Muscle of leg (tissue), 11 donors: Measurements from ENCODE around the gene FBXL13. TPM values are rescaled to one million over a fixed set of nuclear protein-coding genes. Genes with fewer than 3 reads are reported as not detected.
A peak's percentile ranks its signal among the peaks of the same experiment; 100 is the strongest.

Experiments
- DNase-seq: peaks from one replicate; pipeline ENCODE4 v3.0.0; 2013
- H3K27ac ChIP-seq: one replicate; pipeline ENCODE4 v1.5.1; 2013; ENCODE audit warnings: mild to moderate bottlenecking, low read length, control low read depth
- H3K27me3 ChIP-seq: one replicate; pipeline ENCODE4 v1.6.1; 2013; ENCODE audit warnings: low read length; ENCODE audit not compliant: control insufficient read depth, insufficient read depth
- H3K36me3 ChIP-seq: one replicate; pipeline ENCODE4 v1.6.1; 2013; ENCODE audit warnings: low read length; ENCODE audit not compliant: control insufficient read depth, insufficient read depth
- H3K4me1 ChIP-seq: one replicate; pipeline ENCODE4 v1.6.1; 2013; ENCODE audit warnings: low read length; ENCODE audit not compliant: control insufficient read depth, insufficient read depth
- H3K4me3 ChIP-seq: one replicate; pipeline ENCODE4 v1.5.1; 2013; ENCODE audit warnings: low read length, control low read depth
- H3K9me3 ChIP-seq: replicated peaks from 2 replicates; pipeline ENCODE4 v1.6.1; 2013; ENCODE audit warnings: low read depth, low read length; ENCODE audit not compliant: control insufficient read depth
- WGBS: methylation state at CpG from one replicate; pipeline ENCODE4 v1.1.5; 2013; ENCODE audit warnings: missing lambda C conversion rate; ENCODE audit not compliant: insufficient coverage; 5-methylcytosine and 5-hydroxymethylcytosine counted together
- polyA plus RNA-seq, 8 donors: library from polyadenylated mRNA; unstranded; fragments of 120-200 nt; gene quantifications; one replicate each; pipeline versions ENCODE4 v1.2.1 to v1.2.3, GENCODE V29; 2013; ENCODE audit warnings: inconsistent platforms in 1 of 8, low replicate concordance in 1 of 8; ENCODE audit not compliant: insufficient read length in 8 of 8, insufficient read depth in 1 of 8
- total RNA-seq: library from RNA; stranded (reverse); fragments of 120-200 nt; gene quantifications from one replicate; pipeline ENCODE4 v1.2.4, GENCODE V29; 2013

Gene FBXL13
- total and polyA plus RNA-seq, 9 donors = 0.47 to 1.2 (median 0.74) TPM

DNA sequence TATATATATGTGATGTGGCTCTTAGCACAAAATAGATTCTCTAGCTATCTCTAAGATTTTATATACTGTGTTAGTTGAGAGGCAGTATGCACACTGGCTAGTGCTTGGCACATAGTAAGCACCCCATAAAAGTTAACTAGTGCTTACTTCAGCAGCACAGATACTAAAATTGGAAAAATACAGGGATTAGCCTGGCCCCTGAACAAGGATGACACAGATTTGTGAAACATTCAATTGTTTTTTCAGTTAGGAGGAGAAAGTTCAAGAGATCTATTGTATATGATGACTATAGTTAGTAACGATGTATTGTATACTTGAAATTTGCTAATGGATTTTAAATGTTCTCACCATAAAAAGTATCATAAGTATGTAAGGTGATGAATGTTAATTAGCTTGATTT lies 240.1 kb downstream of the FBXL13 start:
- Histone ChIP-seq H3K27me3 (no peaks in the 10 kb centered on the region), H3K27ac (no peak overlapping the region), H3K9me3 (no peaks in the 10 kb centered on the region), H3K4me3 (no peak overlapping the region), H3K4me1 (peaks cover 7% of the 10 kb centered on the region), H3K36me3 (peaks cover under 1% of the 10 kb centered on the region)
- WGBS = no CpG with 5 or more reads among the region's 1 CpG
- no peak for DNase-seq

GRCh38 chr7:102833343-102833742 lies 241.3 kb downstream of the FBXL13 start:
- Histone ChIP-seq H3K4me1 (peaks cover 11% of the 10 kb centered on the region), H3K27ac (no peak overlapping the region), H3K36me3 (peaks cover 8% of the 10 kb centered on the region), H3K9me3 (no peaks in the 10 kb centered on the region), H3K4me3 (no peak overlapping the region), H3K27me3 (no peaks in the 10 kb centered on the region)
- WGBS = no CpG with 5 or more reads among the region's 5 CpGs
- no peak for DNase-seq

DNA sequence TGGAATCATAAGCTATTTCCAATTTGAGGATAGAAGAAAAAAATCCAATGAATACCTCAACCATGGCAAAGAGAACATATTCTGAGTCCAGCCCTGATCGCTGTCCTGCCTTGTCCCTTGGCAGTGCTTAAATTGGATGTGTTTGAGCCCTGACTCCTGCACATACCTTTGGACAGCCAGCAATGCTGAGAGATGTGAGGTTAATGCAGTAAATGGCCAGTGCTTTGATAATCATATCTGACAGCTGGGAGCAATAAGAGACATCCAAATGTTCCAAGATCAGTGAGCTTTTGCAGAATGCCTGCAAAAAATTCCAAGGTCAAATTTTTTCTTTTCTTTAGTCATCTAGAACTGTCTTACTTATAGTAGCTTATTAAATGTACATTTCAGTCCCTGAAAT lies 241.9 kb downstream of the FBXL13 start:
- Histone ChIP-seq H3K9me3 (no peaks in the 10 kb centered on the region), H3K4me3 (no peak overlapping the region), H3K27ac (no peak overlapping the region), H3K27me3 (no peaks in the 10 kb centered on the region), H3K36me3 (peaks cover 8% of the 10 kb centered on the region), H3K4me1 (peaks cover 11% of the 10 kb centered on the region)
- 14% methylated on average over 1 of the region's 1 CpG for WGBS
- DNase-seq = peak; percentile 76

GRCh38 chr7:102830197-102830596 lies 244.4 kb downstream of the FBXL13 start:
- Histone ChIP-seq H3K27ac (no peak overlapping the region), H3K36me3 (peaks cover 13% of the 10 kb centered on the region), H3K27me3 (no peaks in the 10 kb centered on the region), H3K4me3 (no peak overlapping the region), H3K4me1 (peaks cover 6% of the 10 kb centered on the region), H3K9me3 (no peaks in the 10 kb centered on the region)
- no peak for DNase-seq
- no CpG with 5 or more reads among the region's 2 CpGs for WGBS

- Histone ChIP-seq H3K4me3 (no peak overlapping the region), H3K27ac (no peak overlapping the region), H3K36me3 (peaks cover 13% of the 10 kb centered on the region), H3K9me3 (no peaks in the 10 kb centered on the region), H3K4me1 (peaks cover 6% of the 10 kb centered on the region), H3K27me3 (no peaks in the 10 kb centered on the region)
- WGBS = 89% methylated on average over 3 of the region's 3 CpGs
- no peak for DNase-seq
Observed at GRCh38 chr7:102829075-102829474, 245.5 kb downstream of the FBXL13 start.

GRCh38 chr7:102828286-102828685 lies 246.3 kb downstream of the FBXL13 start:
- no peaks in the 10 kb centered on the region for H3K9me3 ChIP-seq
- no CpG with 5 or more reads among the region's 2 CpGs for WGBS
- DNase-seq = peak; percentile 86
- peaks cover 13% of the 10 kb centered on the region for H3K36me3 ChIP-seq
- peaks cover 6% of the 10 kb centered on the region for H3K4me1 ChIP-seq
- H3K27me3 ChIP-seq = no peaks in the 10 kb centered on the region
- no peak overlapping the region for H3K4me3 ChIP-seq
- no peak overlapping the region for H3K27ac ChIP-seq

- WGBS = no CpG with 5 or more reads among the region's 6 CpGs
- no peak overlapping the region for H3K4me3 ChIP-seq
- no peaks in the 10 kb centered on the region for H3K4me1 ChIP-seq
- peak; percentile 64 for DNase-seq
- peaks cover 5% of the 10 kb centered on the region for H3K36me3 ChIP-seq
- peak overlapping the region; percentile 20 for H3K27ac ChIP-seq
- no peaks in the 10 kb centered on the region for H3K27me3 ChIP-seq
- H3K9me3 ChIP-seq = no peaks in the 10 kb centered on the region
Observed at GRCh38 chr7:102823390-102824119, 251.0 kb downstream of the FBXL13 start.

- H3K27ac ChIP-seq = no peak overlapping the region
- H3K4me3 ChIP-seq = no peak overlapping the region
- no peaks in the 10 kb centered on the region for H3K27me3 ChIP-seq
- WGBS = 100% methylated on average over 1 of the region's 2 CpGs
- peaks cover 3% of the 10 kb centered on the region for H3K36me3 ChIP-seq
- no peak for DNase-seq
- H3K4me1 ChIP-seq = no peaks in the 10 kb centered on the region
- H3K9me3 ChIP-seq = no peaks in the 10 kb centered on the region
Observed at GRCh38 chr7:102821994-102822747, 252.4 kb downstream of the FBXL13 start.

DNA sequence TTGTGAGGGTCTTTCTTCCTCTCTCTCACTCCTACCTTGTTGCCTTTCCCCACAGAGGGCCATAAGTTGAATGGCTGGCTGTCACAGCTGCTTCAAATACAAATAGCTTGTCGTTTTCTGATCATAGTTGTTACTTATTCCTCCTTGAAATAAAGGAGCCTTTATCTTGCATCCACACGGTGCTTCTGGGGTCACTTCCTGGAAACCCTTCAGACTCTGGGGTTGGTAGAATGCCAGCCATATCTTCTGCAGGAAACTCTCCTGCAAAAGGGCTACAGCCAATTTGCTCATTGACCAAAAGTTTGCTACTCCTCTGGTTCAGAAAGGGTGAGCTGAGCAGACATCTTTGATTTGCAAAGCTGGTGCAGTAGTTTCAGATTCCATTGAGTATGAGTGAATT lies 255.4 kb downstream of the FBXL13 start:
- Histone ChIP-seq H3K4me1 (no peaks in the 10 kb centered on the region), H3K36me3 (no peaks in the 10 kb centered on the region), H3K4me3 (no peak overlapping the region), H3K9me3 (no peaks in the 10 kb centered on the region), H3K27ac (no peak overlapping the region), H3K27me3 (no peaks in the 10 kb centered on the region)
- 80% methylated on average over 1 of the region's 2 CpGs for WGBS
- DNase-seq = no peak

- WGBS = no CpG with 5 or more reads among the region's 4 CpGs
- Histone ChIP-seq H3K27me3 (no peaks in the 10 kb centered on the region), H3K27ac (no peak overlapping the region), H3K36me3 (no peaks in the 10 kb centered on the region), H3K4me1 (no peaks in the 10 kb centered on the region), H3K9me3 (no peaks in the 10 kb centered on the region), H3K4me3 (no peak overlapping the region)
- no peak for DNase-seq
Observed at GRCh38 chr7:102817616-102818573, 256.7 kb downstream of the FBXL13 start.
